Stomach (tissue), 4 donors: ENCODE data around the gene EMP3.

Experiments used
- EP300 ChIP-seq: sonication (generic); formaldehyde crosslinking; IDR thresholded peaks from one replicate; pipeline ENCODE4 v1.6.1; 2017; ENCODE audit warnings: antibody characterized with exemption
- POLR2A ChIP-seq, 4 donors: fragments of 450-650 bp; IDR thresholded peaks; one replicate each; pipeline ENCODE4 v1.6.1; 2016; ENCODE audit warnings: antibody characterized with exemption in 4 of 4, control low read depth in 2 of 4, mild to moderate bottlenecking in 1 of 4, moderate library complexity in 1 of 4
- POLR2AphosphoS5 ChIP-seq, 3 donors: sonication (generic); formaldehyde crosslinking; IDR thresholded peaks; one replicate each; pipeline ENCODE4 v1.6.1; 2016; ENCODE audit warnings: antibody characterized with exemption in 3 of 3
- TF ChIP-seq, protein P1 (sequence below), 7 experiments: fragments of 450-650 bp in 4 of 7; fragments of 200-600 bp in 3 of 7; sonication (generic) in 3 of 7; IDR thresholded peaks; one replicate each; pipeline ENCODE4 v1.5.1; 2016 to 2019; ENCODE audit warnings: antibody characterized with exemption in 7 of 7, control low read depth in 2 of 7, mild to moderate bottlenecking in 1 of 7

DNA sequence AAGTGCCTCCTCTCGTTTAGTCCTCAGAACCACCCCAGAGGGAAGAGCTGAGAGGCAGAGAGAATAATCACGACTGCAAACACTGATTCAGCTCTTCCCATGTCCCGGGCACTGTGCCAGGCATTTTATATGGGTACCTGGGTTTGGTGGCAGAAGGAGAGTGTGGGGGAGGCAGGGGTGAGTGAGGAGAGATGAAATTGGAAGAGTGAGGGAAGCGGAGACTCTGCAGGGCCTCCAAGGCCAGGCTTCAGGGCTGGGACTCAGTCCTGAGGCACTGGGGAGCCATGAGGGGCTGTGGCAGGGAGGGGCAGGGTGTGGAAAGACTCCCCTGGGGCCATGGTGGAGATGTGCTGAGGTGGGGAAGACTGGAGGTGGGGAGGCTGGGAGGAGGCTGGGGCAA, 47.6 kb downstream of the EMP3 start:
- TF ChIP-seq, protein P1, sequence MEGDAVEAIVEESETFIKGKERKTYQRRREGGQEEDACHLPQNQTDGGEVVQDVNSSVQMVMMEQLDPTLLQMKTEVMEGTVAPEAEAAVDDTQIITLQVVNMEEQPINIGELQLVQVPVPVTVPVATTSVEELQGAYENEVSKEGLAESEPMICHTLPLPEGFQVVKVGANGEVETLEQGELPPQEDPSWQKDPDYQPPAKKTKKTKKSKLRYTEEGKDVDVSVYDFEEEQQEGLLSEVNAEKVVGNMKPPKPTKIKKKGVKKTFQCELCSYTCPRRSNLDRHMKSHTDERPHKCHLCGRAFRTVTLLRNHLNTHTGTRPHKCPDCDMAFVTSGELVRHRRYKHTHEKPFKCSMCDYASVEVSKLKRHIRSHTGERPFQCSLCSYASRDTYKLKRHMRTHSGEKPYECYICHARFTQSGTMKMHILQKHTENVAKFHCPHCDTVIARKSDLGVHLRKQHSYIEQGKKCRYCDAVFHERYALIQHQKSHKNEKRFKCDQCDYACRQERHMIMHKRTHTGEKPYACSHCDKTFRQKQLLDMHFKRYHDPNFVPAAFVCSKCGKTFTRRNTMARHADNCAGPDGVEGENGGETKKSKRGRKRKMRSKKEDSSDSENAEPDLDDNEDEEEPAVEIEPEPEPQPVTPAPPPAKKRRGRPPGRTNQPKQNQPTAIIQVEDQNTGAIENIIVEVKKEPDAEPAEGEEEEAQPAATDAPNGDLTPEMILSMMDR (IDR thresholded peaks at IDR 0.05): no peak
- TF ChIP-seq POLR2A (IDR thresholded peaks at IDR 0.05) (no peak), POLR2AphosphoS5 (IDR thresholded peaks at IDR 0.05) (no peak), EP300 (no peak)
